Hematopoietic multipotent progenitor cell (in vitro differentiated cells): ENCODE results near the gene COL4A2. TPM values are rescaled to one million over a fixed set of nuclear protein-coding genes. Genes with fewer than 3 reads are reported as not detected.
A peak's percentile ranks its signal among the peaks of the same experiment; 100 is the strongest.

ENCODE experiments used
- DNase-seq, 3 donors: peaks; one replicate each; pipeline ENCODE4 v3.0.0-alpha.2; 2011 to 2015; ENCODE audit warnings: low read depth in 2 of 3, low spot score in 2 of 3
- total RNA-seq: library from RNA; depleted of rRNA; stranded (reverse); fragments of >200 nt; gene quantifications from one replicate; pipeline ENCODE4 v1.2.3, GENCODE V29; 2012

COL4A2 gene
- total RNA-seq, 1 donor: 0.27 TPM

DNA sequence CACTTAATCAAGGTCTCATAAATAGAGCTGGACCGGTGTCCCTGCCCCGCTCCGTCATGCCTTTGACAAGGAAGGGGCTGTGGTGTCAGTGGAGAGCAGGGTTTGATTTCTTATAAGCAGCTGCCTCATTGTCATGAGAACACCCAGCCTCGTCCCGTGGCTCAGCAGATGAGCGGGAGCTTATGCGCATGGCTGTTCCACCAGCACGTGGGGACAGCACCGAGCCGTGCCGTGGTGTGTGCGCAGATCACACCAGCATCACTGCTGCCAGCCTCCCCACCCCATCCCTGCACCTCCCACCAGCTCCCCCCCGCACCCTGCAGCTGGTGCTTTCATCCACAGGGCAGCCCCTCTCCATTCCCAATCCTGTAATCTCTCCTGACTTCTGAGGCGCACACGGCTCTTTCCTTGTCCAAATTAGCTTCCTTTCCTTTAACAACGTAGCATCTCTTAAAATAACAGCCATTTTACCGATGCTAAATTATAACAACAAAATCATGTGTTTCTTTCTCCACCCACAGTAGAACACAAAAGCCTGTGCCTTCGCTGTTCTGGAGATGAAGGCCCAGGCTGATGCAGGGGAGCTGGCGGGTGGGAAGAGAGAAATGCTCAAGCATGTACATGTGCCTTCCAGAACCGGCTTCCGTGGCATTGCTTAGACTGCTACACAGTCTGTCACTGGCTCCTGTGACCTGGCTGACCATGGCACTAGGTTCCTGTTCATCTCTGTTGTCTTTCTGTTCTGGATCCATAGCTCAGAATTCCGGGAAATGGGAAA lies 157.7 kb downstream of the COL4A2 start:
- DNase-seq: no peak

DNA sequence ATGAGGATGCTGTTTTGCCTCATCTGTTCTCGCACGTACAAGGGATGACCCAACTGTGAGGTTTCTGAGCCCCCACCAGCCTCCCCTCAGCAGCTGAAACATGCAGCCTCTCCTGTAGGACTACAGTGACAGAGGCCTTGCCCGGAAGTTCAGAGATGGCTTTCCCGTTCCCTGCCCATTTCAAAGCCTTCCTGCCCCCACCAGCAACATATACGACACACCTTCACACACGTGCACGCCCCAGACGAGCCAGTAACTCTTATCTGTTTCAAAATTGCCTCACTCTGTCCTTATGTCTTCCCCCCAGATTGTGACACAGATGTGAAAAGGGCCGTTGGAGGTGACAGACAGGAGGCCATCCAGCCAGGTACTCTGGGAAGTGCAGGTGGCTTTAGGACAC lies 158.6 kb downstream of the COL4A2 start:
- no peak for DNase-seq

DNA sequence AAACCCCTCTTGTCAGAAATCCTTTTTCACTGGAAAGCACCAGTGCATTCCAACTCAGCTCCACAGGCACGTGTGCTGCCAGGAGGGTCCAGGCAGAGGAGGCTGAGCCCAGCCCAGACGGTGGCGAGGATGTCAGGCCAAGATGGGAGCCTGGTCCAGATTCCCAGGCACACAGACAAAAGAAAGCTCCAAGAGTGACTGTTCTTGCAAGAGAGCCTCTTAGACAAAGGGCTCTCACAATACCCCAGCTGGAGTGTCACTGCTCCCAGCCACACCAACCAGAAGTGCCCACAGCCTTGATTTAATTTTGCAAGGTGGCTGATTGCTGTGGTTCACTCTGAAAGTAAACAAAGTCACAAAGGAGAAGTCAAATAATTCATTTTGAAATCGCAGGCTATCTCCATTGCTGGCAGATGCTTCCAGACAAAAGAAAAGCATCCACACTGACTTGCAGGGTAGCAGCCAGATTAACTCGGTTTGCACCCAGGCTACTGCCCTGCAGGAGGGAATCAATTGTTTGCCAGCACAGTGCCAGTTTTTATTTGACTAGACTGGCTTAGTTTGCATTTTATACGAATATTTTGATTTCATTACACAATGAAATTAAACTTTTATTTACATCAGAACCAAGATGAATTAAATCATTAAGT lies 159.3 kb downstream of the COL4A2 start:
- no peak for DNase-seq

DNA sequence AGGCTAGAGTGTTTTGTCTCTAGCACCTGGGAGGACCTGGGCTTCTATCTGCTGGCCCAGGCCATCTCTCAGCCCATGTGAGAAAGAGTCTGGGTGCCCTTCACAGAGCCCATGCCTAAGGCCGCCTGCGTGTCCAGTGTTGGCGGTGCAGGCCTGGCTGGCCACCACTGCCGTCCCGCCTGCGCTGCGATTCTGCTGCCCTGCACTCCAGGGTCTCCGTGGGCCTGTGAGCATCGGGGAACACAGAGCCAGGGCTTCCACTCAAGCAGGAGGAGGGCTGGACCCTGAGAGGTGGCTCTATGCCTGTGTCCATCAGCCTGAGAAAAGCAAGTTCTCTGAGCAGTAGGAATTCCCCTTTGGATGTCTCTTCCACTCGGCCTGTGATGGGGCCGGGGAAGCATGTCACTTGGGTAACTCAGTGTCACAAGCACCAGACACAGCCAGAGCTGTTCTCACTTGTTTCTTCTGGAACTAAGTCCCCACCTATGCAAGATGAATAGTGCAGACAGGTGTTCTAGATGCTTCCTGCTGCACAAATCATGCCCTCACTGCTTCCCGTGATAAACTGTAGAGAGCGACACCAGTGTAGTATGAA lies 160.5 kb downstream of the COL4A2 start:
- DNase-seq: no peak

DNA sequence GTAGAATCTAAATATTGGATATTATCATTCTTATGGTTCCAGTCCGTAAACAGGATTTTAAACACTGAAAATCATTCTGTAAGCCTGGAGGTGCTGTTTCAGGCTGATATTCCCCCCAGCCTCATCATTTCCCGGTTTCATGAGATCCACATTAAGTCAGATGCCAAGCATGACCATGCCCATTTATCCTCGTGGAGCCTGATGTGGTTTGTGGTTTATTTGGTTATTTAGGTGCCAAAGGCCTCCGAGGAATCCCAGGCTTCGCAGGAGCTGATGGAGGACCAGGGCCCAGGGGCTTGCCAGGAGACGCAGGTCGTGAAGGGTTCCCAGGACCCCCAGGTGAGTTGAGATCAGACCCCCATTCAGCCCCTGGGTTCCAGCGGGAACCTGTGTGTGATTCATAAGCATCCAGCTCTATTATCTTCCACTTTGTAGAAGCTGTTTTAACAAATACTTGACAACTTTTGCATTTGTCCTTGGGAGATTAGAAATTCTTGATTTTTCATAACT lies 162.0 kb downstream of the COL4A2 start:
- no peak for DNase-seq

DNA sequence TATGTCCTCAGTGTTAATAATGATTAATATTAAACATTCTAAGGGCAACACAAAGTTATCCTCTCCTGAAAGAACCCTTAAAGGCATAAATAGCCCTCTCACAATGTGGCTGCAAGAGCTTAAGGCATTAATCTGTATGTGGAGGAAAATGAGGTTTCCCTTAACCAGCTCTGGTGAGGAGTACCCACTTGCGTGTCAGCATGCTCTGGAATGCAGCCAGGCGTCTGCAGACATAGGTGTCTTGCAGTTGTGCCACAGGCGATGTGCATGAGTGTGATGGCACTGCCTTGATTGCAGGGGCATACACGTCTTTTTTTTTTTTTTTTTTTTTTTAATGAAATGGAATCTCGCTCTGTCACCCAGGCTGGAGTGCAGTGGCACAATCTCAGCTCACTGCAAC lies 162.5 kb downstream of the COL4A2 start:
- no peak for DNase-seq

DNA sequence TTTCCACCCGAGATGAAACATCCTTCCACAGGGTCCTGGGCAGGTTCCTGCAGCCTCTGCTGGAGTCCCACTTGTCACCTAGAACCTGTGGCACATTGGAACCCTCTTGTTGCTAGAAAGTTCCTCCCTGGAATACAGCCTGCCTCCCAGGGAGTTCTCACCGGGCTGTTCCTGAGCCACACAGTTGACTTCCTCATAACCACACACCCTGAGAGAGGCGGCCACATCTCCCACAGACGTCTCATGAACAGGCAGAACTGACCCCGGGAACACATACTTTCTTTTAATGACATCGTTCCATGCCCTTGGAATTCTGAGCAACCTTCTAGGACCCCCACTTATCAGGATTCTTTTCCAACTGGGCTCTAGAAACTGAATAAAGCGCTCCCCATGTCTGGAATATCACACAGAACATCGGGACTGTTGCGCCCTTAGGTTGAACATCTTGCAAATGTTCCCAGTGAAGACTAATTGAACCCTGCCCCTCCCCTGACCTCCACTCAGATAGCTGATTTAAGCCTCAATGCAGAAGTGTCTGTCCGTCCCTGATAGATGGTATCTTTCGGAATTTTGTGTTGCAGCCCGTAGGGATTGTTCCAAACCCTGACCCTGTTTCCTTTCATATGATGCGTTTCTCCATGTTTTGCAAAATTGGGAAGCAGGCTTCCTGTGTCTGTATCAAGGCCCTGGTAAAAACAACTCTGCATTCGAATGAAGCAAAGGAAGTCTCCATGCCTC lies 163.4 kb downstream of the COL4A2 start:
- no peak for DNase-seq

DNA sequence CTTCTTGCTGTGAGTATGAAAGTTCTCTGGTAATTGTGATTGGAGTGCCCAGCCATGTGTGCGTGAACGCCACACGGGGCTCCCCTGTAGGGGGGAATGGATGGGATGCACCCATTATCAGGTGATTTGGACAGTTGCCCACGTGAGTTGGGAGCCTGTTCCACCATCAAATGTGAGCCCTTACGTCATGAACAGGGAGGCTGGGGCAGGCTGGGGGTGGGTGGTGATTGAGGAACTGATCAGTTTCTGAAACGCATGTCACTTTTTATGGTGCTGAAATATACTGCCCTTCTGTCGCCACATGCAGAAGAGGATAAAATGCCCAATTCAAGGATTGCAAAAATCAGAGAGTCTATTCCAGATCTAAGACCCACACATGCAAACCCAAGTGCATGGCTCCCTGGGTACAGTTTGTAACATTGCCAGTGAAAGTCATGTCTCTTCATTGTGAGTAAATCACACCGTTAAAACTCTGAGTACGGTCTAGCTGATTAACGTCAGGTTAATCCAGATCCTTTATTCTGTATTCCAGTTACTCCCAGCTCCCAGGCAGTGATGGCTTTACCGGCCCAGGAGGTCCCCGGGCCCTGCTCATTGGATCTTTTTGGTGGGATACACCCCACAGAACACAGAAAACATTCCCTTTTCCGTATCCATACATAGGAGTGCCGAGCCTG lies 164.2 kb downstream of the COL4A2 start:
- no peak for DNase-seq

DNA sequence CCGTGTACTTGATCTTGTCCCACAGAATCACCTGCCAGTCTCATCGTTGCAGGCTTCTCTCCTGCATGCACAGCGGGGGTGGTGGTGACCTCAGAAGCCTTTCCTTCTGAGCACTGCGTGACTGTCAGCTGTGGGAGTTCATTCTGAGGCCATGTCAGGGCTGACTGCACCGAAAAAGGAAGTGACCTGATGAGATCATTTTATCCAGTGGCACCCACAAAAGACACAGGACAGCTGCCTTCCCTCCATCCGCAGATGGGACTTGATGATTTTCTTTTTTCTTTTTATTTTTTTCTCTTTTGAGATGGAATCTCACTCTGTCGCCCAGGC lies 164.7 kb downstream of the COL4A2 start:
- peak in 2 of 3 donors; percentile 43 to 61 for DNase-seq

DNA sequence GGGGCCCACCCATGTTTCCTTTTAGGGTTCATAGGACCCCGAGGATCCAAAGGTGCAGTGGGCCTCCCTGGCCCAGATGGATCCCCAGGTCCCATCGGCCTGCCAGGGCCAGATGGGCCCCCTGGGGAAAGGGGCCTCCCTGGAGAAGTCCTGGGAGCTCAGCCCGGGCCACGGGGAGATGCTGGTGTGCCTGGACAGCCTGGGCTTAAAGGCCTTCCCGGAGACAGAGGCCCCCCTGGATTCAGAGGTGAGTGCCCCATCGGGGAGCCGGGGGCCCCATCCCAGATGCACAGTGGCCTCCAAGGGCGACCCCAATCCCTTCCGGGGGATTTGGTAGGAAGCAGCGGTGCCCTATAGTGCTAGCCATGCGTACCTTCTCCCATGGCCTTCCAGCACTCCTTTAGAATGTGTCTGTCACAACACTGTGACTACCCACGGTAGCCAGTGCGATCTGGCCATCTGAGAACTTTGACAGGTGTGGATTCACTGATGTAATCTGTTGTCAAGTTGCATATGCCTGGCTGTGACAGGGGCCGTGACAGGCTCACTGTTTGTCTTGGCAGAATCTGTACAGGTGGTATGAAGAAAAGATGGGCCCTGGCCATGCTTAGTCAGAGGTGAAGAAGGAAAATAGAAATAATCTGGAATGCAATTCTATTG lies 165.9 kb downstream of the COL4A2 start:
- no peak for DNase-seq

DNA sequence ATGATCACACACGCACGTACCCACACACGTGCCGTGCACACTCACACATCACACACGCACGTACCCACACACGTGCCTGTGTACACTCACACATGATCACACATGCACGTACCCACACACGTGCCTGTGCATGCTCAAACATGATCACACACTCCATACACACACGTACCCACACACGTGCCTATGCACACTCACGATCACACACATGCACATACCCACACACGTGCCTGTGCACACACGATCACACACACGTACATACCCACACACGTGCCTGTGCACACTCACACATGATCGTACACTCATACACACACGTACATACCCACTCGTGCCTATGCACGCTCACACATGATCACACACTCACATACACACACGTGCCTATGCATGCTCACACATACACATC lies 167.6 kb downstream of the COL4A2 start:
- no peak for DNase-seq

DNA sequence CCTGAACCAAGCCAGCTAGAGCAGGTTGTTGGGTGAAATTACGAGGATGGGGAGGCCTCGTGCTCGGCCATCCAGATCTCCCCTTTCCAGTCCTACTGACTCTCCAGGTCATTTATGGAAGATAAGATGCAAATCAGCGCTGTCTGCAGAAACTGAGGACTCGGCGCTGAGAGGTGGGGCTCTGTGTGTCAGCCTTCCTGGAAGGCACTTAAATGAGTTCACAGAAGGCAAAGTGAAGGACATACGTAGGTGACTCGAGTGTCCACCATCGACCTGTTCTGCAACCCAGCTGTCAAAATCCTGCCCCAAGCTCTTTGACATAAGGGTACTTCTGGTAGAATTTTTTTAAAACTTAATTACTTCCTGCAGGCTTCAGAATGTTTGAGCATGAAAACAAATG lies 168.0 kb downstream of the COL4A2 start:
- peak in 1 of 3 donors; percentile 6 for DNase-seq

DNA sequence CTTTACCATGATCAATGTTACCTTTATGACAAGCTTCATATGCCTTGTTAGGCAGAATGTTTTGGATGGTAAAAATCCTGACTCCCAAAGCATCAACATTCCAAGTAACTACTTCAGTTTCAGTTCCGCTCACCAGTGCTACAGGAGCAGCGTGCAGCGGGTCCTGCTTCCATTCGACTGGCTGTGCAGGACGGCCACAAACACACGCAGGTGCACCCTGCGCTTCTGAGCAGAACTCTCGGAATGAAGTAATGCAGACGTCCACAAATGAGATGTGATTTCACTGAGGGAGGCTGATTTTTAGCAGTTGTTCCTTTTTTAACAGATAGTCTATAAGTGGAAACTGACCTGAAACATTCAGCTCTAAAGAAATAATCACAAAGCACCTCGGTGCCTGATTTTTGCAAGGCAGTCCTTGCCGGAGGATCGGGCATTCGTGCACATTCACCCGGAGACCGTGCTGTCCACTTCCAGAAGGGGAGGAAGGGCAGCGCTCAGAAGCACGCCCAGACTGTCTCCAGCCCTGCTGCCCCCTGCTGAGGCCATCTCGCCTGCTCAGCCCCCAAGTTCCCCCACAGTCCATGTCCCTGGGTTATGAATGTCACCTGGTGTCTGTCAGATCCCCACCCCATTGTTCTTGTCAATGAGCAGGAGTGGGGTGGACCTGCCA lies 168.6 kb downstream of the COL4A2 start:
- DNase-seq: no peak

DNA sequence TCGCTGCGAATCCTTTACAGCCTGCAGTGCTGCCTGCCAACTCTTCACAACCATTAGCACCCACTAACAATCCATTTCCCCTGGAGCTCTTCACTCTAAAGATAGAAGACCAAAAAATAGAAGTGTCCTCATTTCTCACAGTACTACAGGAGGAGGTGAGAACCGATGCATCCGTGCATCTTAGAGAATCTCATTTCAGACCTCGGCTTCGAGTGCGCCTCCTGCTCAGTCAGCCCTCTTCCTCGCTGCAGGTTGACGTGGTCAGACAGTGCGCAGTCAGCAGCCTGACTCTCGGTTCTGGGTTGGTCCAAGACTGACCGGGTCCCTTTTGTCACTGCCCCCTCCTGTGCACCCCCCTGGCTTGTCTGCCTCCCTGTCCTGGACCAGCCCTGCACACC lies 169.1 kb downstream of the COL4A2 start:
- DNase-seq: no peak

DNA sequence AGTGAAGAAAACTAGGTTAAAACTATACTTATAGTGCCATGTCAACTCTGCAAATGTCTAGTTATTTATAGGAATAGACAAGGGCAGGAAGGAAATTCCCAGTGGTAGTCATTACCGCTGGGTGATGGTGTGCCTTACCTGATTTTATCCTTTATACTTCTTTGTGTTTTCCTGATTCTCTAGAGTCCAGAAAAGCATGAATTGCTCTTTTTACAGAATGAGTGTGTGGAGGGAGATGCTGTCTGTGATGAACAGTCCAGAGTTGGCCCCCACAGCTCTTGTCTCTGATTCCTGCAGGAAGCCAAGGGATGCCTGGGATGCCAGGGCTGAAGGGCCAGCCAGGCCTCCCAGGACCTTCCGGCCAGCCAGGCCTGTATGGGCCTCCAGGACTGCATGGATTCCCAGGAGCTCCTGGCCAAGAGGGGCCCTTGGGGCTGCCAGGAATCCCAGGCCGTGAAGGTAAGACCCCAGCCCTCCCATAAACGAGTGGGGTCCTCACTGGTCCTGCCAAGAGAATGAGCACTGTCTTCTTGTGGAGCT lies 170.7 kb downstream of the COL4A2 start:
- no peak for DNase-seq

DNA sequence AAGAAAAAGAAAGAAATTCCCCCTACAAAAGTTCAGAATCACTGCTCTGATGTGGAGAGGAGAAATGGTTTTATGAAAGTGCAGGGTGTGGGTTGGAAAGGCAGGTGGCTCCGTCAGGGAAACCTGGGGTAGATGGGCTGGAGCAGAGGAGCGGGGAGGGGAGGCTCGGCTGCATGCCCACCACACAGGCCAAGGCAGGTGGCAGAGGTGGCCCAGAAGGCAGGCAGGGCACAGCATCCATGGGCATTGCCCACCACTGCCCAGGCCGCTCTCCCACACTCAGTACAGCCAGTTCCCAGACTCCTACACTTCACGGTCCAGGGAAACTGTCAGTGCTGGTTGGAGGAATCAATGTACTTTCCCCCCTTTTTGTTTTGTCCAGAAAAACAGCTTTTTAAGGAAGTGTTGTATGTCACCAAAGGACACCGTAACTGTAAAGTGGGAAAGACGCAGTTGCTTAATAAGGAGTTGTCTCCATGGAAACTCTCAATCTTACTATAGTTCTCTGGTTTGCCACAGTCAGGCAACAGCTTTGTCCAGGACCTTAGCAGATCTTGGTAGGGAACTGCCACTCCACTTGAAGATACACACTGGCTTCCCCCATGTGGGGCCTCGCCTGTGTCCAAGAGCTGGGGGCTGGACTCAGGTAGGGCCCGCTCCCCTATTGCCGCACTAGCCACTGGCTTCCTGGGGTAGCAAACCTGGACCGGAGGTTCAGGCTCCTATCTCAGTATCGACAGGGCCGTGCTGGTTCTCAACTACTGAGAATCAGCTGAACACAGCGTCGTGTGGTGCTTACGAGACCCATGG lies 171.5 kb downstream of the COL4A2 start:
- DNase-seq: no peak

DNA sequence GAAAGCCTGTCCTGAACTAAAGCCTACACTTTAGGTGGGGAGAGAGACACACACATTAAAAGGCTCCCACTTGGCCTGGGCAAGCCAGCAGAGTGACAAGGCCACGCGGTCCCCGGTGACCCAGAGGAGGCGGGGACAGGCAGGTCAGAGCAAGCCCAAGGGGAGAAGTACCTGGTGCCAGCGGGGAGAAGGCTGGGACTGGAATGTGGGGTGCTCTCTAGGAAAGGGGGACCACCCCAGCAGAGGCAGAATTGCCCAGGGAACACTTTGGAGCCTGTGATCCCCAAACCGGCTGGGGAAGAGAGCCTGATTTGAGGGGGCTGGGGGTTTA lies 172.1 kb downstream of the COL4A2 start:
- no peak for DNase-seq

DNA sequence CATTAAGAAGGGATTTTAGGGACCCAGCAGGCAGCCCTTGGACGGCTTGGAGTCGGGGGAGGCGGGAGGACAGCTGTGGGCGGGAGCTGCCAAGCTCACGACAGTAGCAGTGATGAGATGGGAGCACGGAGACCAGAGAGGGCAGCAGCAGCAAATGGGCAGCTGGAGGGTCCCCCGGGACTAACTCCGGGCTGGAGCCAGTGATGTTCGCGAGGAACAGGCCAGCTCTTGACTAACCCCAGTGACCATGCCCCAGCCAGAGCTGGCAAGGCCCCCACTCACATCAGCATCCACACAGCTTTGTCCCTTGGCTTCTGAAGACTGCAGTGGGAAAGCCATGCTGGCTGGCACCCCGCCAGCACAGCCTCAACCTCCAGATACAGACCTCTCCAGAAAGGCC lies 172.6 kb downstream of the COL4A2 start:
- no peak for DNase-seq

DNA sequence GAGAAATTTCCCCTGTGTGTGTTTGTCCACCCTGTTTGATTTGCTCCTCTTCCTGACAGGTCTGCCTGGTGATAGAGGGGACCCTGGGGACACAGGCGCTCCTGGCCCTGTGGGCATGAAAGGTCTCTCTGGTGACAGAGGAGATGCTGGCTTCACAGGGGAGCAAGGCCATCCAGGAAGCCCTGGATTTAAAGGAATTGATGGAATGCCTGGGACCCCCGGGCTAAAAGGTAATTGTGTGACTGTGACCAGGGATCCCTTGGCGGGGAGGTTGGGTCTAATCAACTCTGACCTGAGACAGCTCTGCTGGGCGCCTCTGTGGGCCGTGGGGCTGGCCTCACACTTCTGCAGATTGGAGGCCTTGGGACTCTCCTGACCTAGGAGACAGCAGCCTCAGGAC lies 173.1 kb downstream of the COL4A2 start:
- DNase-seq: no peak
